Measurements from ENCODE around the gene ARL6IP4.

Gene ARL6IP4

GRCh38 chr12:122979001-122979907 is 1.2 kb upstream of the ARL6IP4 start:
- Histone ChIP-seq H3K9ac (ENCODE audit: low read depth, low read length) (peak overlapping the region; percentile 96; the same call in 1 of the 2 replicates), H3K36me3 (ENCODE audit: insufficient read depth, low read length) (no peaks in the 10 kb centered on the region; the same call in 1 of the 2 replicates), H3K4me1 (ENCODE audit: insufficient read depth, low read length) (no peaks in the 10 kb centered on the region; the same call in 1 of the 2 replicates), H3K9me3 (ENCODE audit: control insufficient read depth, insufficient read depth, low read length) (no peaks in the 10 kb centered on the region)

- Histone ChIP-seq H3K4me1 (ENCODE audit: insufficient read depth, low read length) (no peaks in the 10 kb centered on the region; the same call in 1 of the 2 replicates), H3K36me3 (ENCODE audit: insufficient read depth, low read length) (no peaks in the 10 kb centered on the region; the same call in 1 of the 2 replicates), H3K9ac (ENCODE audit: low read depth, low read length) (peak overlapping the region; percentile 96; the same call in 1 of the 2 replicates), H3K9me3 (ENCODE audit: control insufficient read depth, insufficient read depth, low read length) (no peaks in the 10 kb centered on the region)
Measured at GRCh38 chr12:122979908-122980182, 636 bp upstream of the ARL6IP4 start.

- Histone ChIP-seq H3K9me3 (ENCODE audit: control insufficient read depth, insufficient read depth, low read length) (no peaks in the 10 kb centered on the region), H3K36me3 (ENCODE audit: insufficient read depth, low read length) (no peaks in the 10 kb centered on the region; the same call in 1 of the 2 replicates), H3K9ac (ENCODE audit: low read depth, low read length) (peak overlapping the region; percentile 96), H3K4me1 (ENCODE audit: insufficient read depth, low read length) (no peaks in the 10 kb centered on the region; the same call in 1 of the 2 replicates)
Measured at GRCh38 chr12:122981036-122981471, 573 bp downstream of the ARL6IP4 start.

GRCh38 chr12:122981587-122982476 is 1.4 kb downstream of the ARL6IP4 start:
- Histone ChIP-seq H3K9me3 (ENCODE audit: control insufficient read depth, insufficient read depth, low read length) (no peaks in the 10 kb centered on the region), H3K9ac (ENCODE audit: low read depth, low read length) (peak overlapping the region; percentile 96), H3K36me3 (ENCODE audit: insufficient read depth, low read length) (no peaks in the 10 kb centered on the region; the same call in 1 of the 2 replicates), H3K4me1 (ENCODE audit: insufficient read depth, low read length) (no peaks in the 10 kb centered on the region)

GRCh38 chr12:122982477-122982815 is 2.0 kb downstream of the ARL6IP4 start:
- Histone ChIP-seq H3K4me1 (ENCODE audit: insufficient read depth, low read length) (no peaks in the 10 kb centered on the region), H3K9me3 (ENCODE audit: control insufficient read depth, insufficient read depth, low read length) (no peaks in the 10 kb centered on the region), H3K36me3 (ENCODE audit: insufficient read depth, low read length) (no peaks in the 10 kb centered on the region; the same call in none of the 2 replicates), H3K9ac (ENCODE audit: low read depth, low read length) (no peak overlapping the region)

GRCh38 chr12:122982963-122983788 is 2.7 kb downstream of the ARL6IP4 start:
- no peaks in the 10 kb centered on the region for H3K9me3 ChIP-seq (ENCODE audit: control insufficient read depth, insufficient read depth, low read length)
- H3K36me3 ChIP-seq (ENCODE audit: insufficient read depth, low read length) = no peaks in the 10 kb centered on the region; the same call in none of the 2 replicates
- H3K9ac ChIP-seq (ENCODE audit: low read depth, low read length) = no peak overlapping the region
- H3K4me1 ChIP-seq (ENCODE audit: insufficient read depth, low read length) = no peaks in the 10 kb centered on the region

- H3K9me3 ChIP-seq (ENCODE audit: control insufficient read depth, insufficient read depth, low read length) = no peaks in the 10 kb centered on the region
- no peaks in the 10 kb centered on the region for H3K4me1 ChIP-seq (ENCODE audit: insufficient read depth, low read length)
- no peak overlapping the region for H3K9ac ChIP-seq (ENCODE audit: low read depth, low read length)
- no peaks in the 10 kb centered on the region; the same call in none of the 2 replicates for H3K36me3 ChIP-seq (ENCODE audit: insufficient read depth, low read length)
Measured at GRCh38 chr12:122983789-122984515, 3.5 kb downstream of the ARL6IP4 start.

GRCh38 chr12:122984612-122985337 is 4.3 kb downstream of the ARL6IP4 start:
- no peaks in the 10 kb centered on the region for H3K9me3 ChIP-seq (ENCODE audit: control insufficient read depth, insufficient read depth, low read length)
- no peaks in the 10 kb centered on the region; the same call in none of the 2 replicates for H3K36me3 ChIP-seq (ENCODE audit: insufficient read depth, low read length)
- H3K9ac ChIP-seq (ENCODE audit: low read depth, low read length) = no peak overlapping the region
- H3K4me1 ChIP-seq (ENCODE audit: insufficient read depth, low read length) = no peaks in the 10 kb centered on the region

GRCh38 chr12:122985338-122986257 is 5.1 kb downstream of the ARL6IP4 start:
- no peak overlapping the region for H3K9ac ChIP-seq (ENCODE audit: low read depth, low read length)
- no peaks in the 10 kb centered on the region; the same call in none of the 2 replicates for H3K36me3 ChIP-seq (ENCODE audit: insufficient read depth, low read length)
- no peaks in the 10 kb centered on the region for H3K9me3 ChIP-seq (ENCODE audit: control insufficient read depth, insufficient read depth, low read length)
- no peaks in the 10 kb centered on the region for H3K4me1 ChIP-seq (ENCODE audit: insufficient read depth, low read length)

- Histone ChIP-seq H3K9ac (ENCODE audit: low read depth, low read length) (no peak overlapping the region), H3K4me1 (ENCODE audit: insufficient read depth, low read length) (no peaks in the 10 kb centered on the region), H3K36me3 (ENCODE audit: insufficient read depth, low read length) (no peaks in the 10 kb centered on the region; the same call in none of the 2 replicates), H3K9me3 (ENCODE audit: control insufficient read depth, insufficient read depth, low read length) (no peaks in the 10 kb centered on the region)
Measured at GRCh38 chr12:122986258-122986871, 5.9 kb downstream of the ARL6IP4 start.

- Histone ChIP-seq H3K9ac (ENCODE audit: low read depth, low read length) (no peak overlapping the region), H3K4me1 (ENCODE audit: insufficient read depth, low read length) (no peaks in the 10 kb centered on the region), H3K9me3 (ENCODE audit: control insufficient read depth, insufficient read depth, low read length) (no peaks in the 10 kb centered on the region), H3K36me3 (ENCODE audit: insufficient read depth, low read length) (no peaks in the 10 kb centered on the region; the same call in none of the 2 replicates)
Measured at GRCh38 chr12:122987086-122987951, 6.8 kb downstream of the ARL6IP4 start.
